ENCODE measurements around the gene XRN2.
A peak's percentile ranks its signal among the peaks of the same experiment; 100 is the strongest.

Gene XRN2

GRCh38 chr20:21280522-21281016, 22.6 kb upstream of the XRN2 start:
- Mint-ChIP-seq H3K4me1 (ENCODE audit: low read depth) (no peaks in the 10 kb centered on the region), H3K9me3 (no peaks in the 10 kb centered on the region), H3K27ac (no peak overlapping the region), H3K27me3 (ENCODE audit: low read depth) (peaks cover 15% of the 10 kb centered on the region), H3K36me3 (ENCODE audit: low read depth) (no peaks in the 10 kb centered on the region), H3K4me3 (no peak overlapping the region)

- Mint-ChIP-seq H3K27me3 (ENCODE audit: low read depth) (peaks cover 26% of the 10 kb centered on the region), H3K4me3 (no peak overlapping the region), H3K9me3 (no peaks in the 10 kb centered on the region), H3K36me3 (ENCODE audit: low read depth) (no peaks in the 10 kb centered on the region), H3K27ac (no peak overlapping the region), H3K4me1 (ENCODE audit: low read depth) (no peaks in the 10 kb centered on the region)
These were observed 16.4 kb upstream of the XRN2 start for GRCh38 chr20:21286775-21287174.

DNA sequence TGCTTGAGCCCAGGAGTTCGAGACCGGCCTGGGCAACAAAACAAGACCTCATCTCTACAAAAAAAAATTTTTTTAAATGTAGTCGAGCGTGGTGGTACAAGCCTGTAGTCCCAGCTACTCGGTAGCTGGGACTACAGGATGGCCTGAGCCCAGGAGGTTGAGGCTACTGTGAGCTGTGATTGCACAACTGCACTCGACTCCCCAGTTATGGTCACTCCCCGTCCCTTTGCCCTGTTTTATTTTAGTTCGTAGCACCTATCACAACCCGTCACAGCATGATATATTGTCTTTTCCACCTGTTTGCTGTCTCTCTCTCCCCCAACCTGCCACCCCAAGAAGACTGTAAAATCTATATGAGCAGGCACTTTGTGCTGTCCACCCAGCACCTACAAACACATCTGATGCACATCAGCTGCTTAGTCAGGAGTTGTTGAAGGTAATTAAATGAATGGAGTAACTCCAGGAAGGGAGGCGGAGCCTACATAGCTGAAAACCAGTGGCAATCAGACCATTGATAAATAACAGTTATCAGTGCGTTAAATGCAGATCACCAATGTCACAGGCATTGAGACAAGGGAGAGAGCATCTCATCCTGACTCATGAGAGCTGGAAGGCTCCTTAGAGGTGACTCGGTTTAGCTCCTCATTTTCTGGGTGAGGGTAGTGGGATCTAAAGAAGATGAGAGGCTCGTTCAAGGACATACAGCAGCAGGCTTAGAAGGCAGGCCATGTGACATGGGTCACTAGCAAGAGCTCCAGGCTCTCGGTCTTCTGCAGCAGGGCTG, 14.4 kb upstream of the XRN2 start:
- H3K4me1 Mint-ChIP-seq (ENCODE audit: low read depth) = no peaks in the 10 kb centered on the region
- H3K27ac Mint-ChIP-seq = no peak overlapping the region
- no peaks in the 10 kb centered on the region for H3K36me3 Mint-ChIP-seq (ENCODE audit: low read depth)
- H3K9me3 Mint-ChIP-seq = no peaks in the 10 kb centered on the region
- no peak overlapping the region for H3K4me3 Mint-ChIP-seq
- peaks cover 27% of the 10 kb centered on the region for H3K27me3 Mint-ChIP-seq (ENCODE audit: low read depth)

DNA sequence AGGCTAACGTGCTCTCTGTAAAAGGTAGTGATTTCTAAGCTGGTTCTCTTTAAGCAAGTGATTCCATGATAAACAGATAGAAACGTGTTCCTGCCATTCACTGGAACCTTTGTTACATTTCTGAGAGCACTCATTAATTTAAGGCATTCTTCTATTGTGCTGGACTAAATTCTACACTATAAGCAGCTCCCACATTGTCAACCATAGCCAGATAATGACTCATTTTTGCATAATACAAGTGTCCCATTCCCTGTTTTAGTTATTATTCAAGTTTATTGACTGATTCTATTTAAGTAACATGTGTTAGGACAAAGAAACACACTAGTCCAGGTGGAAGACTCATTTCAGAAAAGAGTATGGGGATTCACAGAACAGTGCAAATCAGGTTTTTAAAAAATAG, 13.5 kb upstream of the XRN2 start:
- Mint-ChIP-seq H3K36me3 (ENCODE audit: low read depth) (no peaks in the 10 kb centered on the region), H3K4me3 (no peak overlapping the region)

GRCh38 chr20:21291026-21291425, 12.1 kb upstream of the XRN2 start:
- peaks cover 33% of the 10 kb centered on the region for H3K27me3 Mint-ChIP-seq (ENCODE audit: low read depth)
- H3K36me3 Mint-ChIP-seq (ENCODE audit: low read depth) = no peaks in the 10 kb centered on the region
- H3K9me3 Mint-ChIP-seq = no peaks in the 10 kb centered on the region
- H3K4me3 Mint-ChIP-seq = no peak overlapping the region
- H3K27ac Mint-ChIP-seq = no peak overlapping the region
- no peaks in the 10 kb centered on the region for H3K4me1 Mint-ChIP-seq (ENCODE audit: low read depth)

More for the DNA sequence above, 13.5 kb upstream of the XRN2 start:
- no peaks in the 10 kb centered on the region for H3K4me1 Mint-ChIP-seq (ENCODE audit: low read depth)
- H3K27ac Mint-ChIP-seq = no peak overlapping the region
- peaks cover 31% of the 10 kb centered on the region for H3K27me3 Mint-ChIP-seq (ENCODE audit: low read depth)
- H3K9me3 Mint-ChIP-seq = no peaks in the 10 kb centered on the region

- Mint-ChIP-seq H3K27me3 (ENCODE audit: low read depth) (peaks cover 31% of the 10 kb centered on the region), H3K9me3 (no peaks in the 10 kb centered on the region), H3K27ac (no peak overlapping the region), H3K4me1 (ENCODE audit: low read depth) (no peaks in the 10 kb centered on the region), H3K4me3 (no peak overlapping the region), H3K36me3 (ENCODE audit: low read depth) (no peaks in the 10 kb centered on the region)
These were observed 8.4 kb upstream of the XRN2 start for GRCh38 chr20:21294755-21295154.

DNA sequence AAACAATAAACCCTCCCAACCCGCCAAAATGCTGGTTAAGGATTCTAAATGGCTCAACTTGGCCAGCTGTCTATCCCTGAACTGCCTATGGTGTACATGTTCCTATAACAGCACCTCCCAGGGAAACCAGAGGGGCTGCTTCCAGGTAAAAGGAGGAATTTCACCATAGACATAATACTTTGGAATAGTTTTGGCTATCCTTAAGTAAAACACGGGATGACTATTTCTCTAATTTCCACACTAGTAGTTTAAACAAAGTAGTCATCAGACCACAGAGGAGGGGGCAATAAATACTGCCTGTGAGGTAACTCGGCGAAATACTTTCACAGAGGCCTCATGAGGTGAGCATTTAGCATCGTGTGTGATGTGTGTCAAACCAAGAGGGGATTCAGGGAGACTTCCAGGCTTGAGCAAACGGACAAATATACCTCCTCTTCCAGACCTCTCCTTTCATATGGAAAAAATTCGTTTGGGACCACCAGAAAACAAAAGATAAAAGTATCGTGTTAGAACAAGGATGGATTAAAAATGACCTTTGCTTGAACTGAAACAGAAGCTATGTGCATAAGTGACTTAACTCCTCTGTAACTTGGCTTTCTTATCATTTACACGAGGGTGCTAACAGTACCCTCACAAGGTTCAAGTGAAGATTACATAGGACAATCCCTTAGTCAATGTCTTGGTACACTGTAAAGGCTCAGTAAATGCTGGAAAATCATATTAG, 1.0 kb upstream of the XRN2 start:
- H3K27ac Mint-ChIP-seq = peak overlapping the region; percentile 21
- peak overlapping the region; percentile 95 for H3K4me3 Mint-ChIP-seq
- no peaks in the 10 kb centered on the region for H3K9me3 Mint-ChIP-seq
- peaks cover 7% of the 10 kb centered on the region for H3K27me3 Mint-ChIP-seq (ENCODE audit: low read depth)
- peaks cover 13% of the 10 kb centered on the region for H3K36me3 Mint-ChIP-seq (ENCODE audit: low read depth)
- H3K4me1 Mint-ChIP-seq (ENCODE audit: low read depth) = peaks cover 19% of the 10 kb centered on the region

DNA sequence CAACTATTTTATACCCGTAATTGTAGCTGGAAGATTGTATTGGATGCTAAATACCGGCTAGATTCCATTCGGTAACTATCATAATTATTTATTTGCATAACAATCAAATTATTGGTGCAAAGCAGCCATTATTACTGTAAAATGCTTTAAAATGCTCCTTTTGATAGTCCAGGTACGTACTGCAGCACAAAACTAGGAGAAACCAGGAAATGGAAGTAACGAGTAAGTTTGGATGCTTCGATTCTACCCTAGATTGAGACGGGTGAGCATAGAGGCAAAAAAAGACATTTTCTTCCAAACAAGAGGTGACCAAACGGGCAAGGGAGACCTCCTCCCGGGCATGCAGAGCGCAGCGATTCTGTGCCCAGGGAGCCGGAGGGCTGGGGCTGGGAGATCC, 469 bp upstream of the XRN2 start:
- Mint-ChIP-seq H3K27me3 (ENCODE audit: low read depth) (peaks cover 4% of the 10 kb centered on the region), H3K36me3 (ENCODE audit: low read depth) (peaks cover 18% of the 10 kb centered on the region), H3K27ac (peak overlapping the region; percentile 21), H3K4me1 (ENCODE audit: low read depth) (peaks cover 19% of the 10 kb centered on the region), H3K4me3 (peak overlapping the region; percentile 95), H3K9me3 (no peaks in the 10 kb centered on the region)

GRCh38 chr20:21303872-21304586, 898 bp downstream of the XRN2 start:
- no peaks in the 10 kb centered on the region for H3K27me3 Mint-ChIP-seq (ENCODE audit: low read depth)
- H3K4me1 Mint-ChIP-seq (ENCODE audit: low read depth) = peaks cover 24% of the 10 kb centered on the region
- peak overlapping the region; percentile 98 for H3K27ac Mint-ChIP-seq
- H3K36me3 Mint-ChIP-seq (ENCODE audit: low read depth) = peaks cover 30% of the 10 kb centered on the region
- H3K9me3 Mint-ChIP-seq = peaks cover 9% of the 10 kb centered on the region
- H3K4me3 Mint-ChIP-seq = peak overlapping the region; percentile 95

- peaks cover 9% of the 10 kb centered on the region for H3K9me3 Mint-ChIP-seq
- H3K4me1 Mint-ChIP-seq (ENCODE audit: low read depth) = peaks cover 36% of the 10 kb centered on the region
- no peak overlapping the region for H3K27ac Mint-ChIP-seq
- no peaks in the 10 kb centered on the region for H3K27me3 Mint-ChIP-seq (ENCODE audit: low read depth)
- peaks cover 37% of the 10 kb centered on the region for H3K36me3 Mint-ChIP-seq (ENCODE audit: low read depth)
- H3K4me3 Mint-ChIP-seq = no peak overlapping the region
These were observed 5.2 kb downstream of the XRN2 start for GRCh38 chr20:21308340-21308739.

- Mint-ChIP-seq H3K27me3 (ENCODE audit: low read depth) (no peaks in the 10 kb centered on the region), H3K36me3 (ENCODE audit: low read depth) (peaks cover 29% of the 10 kb centered on the region), H3K9me3 (peaks cover 9% of the 10 kb centered on the region), H3K4me3 (no peak overlapping the region), H3K27ac (no peak overlapping the region), H3K4me1 (ENCODE audit: low read depth) (peaks cover 32% of the 10 kb centered on the region)
These were observed 6.7 kb downstream of the XRN2 start for GRCh38 chr20:21309678-21310467.

DNA sequence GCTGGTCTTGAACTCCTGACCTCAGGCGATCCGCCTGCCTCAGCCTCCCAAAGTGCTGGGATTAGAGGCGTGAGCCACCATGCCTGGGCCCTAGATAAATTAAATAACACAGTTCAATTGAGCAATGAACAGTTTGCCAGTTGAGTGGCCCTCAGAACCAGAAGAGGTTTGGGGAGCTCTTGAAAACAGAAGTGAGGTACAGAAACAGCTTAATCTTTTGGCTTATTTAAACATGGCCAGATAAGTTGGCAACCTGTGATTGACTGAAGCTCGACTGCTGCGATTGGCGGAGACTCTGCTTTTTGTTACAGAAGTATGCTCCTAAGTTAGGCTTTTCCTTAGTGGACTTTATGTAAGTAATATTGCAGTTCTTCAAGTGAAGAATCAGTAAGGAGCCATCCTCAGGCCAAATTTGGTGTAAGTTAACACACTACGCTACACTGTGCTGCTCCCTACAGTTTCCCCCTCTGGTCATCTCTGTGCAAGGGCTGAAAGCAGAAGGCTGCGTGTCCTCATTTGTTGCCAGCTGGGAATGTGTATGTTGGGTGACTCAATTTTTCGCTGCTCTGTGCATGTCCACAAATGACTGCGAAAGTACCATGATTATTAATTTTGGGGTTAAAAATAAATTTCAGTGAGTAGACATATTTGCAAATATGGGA, 9.8 kb downstream of the XRN2 start:
- Mint-ChIP-seq H3K4me3 (no peak overlapping the region), H3K4me1 (ENCODE audit: low read depth) (peaks cover 37% of the 10 kb centered on the region), H3K9me3 (peaks cover 8% of the 10 kb centered on the region), H3K27me3 (ENCODE audit: low read depth) (no peaks in the 10 kb centered on the region), H3K36me3 (ENCODE audit: low read depth) (peaks cover 19% of the 10 kb centered on the region), H3K27ac (no peak overlapping the region)

DNA sequence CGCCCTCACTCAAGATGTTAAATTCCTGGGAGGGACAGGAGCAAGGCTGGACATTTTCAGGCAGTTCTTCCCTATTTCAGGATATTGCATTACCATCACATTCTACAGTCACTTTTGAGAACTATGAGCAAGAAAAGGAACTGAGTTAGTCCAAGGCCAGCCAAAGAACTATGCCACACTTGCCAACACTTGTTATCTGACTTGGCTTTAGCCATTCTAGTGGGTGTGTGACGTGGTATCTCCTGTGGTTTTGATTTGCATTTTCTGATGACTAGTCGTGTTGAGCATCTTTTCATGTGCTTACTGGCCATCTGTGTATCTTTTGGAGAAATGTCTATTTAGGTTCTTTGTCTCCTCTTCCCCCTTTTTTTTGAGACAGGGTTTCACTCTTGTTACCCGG, 12.0 kb downstream of the XRN2 start:
- Mint-ChIP-seq H3K36me3 (ENCODE audit: low read depth) (peaks cover 5% of the 10 kb centered on the region), H3K27me3 (ENCODE audit: low read depth) (no peaks in the 10 kb centered on the region), H3K4me1 (ENCODE audit: low read depth) (peaks cover 25% of the 10 kb centered on the region), H3K9me3 (peaks cover 8% of the 10 kb centered on the region), H3K27ac (no peak overlapping the region), H3K4me3 (no peak overlapping the region)
